GM20000 (cell line): ENCODE measurements around the gene TF.

Source experiments
- DNase-seq: peaks from one replicate; pipeline ENCODE4 v3.0.0; 2012; ENCODE audit warnings: low spot score
- TF ChIP-seq, protein P1 (sequence below): IDR thresholded peaks from 2 replicates; pipeline ENCODE4 v1.5.1; 2012; ENCODE audit warnings: mild to moderate bottlenecking, control low read depth; ENCODE audit errors: extremely low read depth, missing control alignments

The TF gene

DNA sequence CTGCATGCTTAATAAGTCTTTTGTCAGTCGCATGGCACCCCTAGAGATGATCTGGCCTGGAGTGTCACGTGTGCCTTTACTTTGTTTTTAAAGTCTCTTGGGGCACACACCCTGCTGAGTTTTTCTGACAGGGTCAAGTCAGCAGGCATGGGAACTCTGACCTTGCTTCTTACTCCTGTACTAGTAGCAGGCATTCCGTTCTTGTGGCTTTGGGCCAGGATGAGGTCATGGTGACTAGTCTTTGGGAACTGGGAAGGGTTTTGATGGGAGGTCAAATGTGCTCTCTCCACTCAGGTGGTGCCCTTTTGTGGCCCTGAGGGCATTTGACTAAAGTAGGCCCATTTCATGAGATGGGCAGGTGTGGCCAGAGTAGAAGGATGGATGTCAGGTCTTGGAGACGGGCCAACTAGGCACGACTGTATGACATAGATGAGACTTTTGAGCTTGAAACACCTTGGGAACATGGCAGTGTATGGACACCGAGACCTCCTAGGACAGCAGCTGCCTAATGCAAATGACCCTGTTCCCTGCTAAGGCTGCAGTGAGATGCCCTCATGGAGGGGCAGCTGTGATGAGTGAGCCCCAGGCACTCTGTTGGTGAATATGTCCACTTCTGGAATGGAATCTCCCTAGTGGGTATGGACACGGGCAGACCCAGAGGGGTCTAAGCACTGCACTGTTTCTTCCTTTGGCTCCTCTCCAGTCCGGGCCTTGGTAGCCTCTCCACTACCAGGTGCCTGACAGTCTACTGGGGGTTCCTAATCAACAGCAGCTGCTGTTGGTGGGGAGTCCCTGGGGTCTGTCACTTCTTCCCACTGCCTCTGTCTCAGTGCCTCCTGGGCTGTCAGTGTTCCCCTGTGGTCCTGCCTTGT is 75.8 kb downstream of the TF start:
- TF ChIP-seq, protein P1, sequence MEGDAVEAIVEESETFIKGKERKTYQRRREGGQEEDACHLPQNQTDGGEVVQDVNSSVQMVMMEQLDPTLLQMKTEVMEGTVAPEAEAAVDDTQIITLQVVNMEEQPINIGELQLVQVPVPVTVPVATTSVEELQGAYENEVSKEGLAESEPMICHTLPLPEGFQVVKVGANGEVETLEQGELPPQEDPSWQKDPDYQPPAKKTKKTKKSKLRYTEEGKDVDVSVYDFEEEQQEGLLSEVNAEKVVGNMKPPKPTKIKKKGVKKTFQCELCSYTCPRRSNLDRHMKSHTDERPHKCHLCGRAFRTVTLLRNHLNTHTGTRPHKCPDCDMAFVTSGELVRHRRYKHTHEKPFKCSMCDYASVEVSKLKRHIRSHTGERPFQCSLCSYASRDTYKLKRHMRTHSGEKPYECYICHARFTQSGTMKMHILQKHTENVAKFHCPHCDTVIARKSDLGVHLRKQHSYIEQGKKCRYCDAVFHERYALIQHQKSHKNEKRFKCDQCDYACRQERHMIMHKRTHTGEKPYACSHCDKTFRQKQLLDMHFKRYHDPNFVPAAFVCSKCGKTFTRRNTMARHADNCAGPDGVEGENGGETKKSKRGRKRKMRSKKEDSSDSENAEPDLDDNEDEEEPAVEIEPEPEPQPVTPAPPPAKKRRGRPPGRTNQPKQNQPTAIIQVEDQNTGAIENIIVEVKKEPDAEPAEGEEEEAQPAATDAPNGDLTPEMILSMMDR = no peak
- DNase-seq = no peak

DNA sequence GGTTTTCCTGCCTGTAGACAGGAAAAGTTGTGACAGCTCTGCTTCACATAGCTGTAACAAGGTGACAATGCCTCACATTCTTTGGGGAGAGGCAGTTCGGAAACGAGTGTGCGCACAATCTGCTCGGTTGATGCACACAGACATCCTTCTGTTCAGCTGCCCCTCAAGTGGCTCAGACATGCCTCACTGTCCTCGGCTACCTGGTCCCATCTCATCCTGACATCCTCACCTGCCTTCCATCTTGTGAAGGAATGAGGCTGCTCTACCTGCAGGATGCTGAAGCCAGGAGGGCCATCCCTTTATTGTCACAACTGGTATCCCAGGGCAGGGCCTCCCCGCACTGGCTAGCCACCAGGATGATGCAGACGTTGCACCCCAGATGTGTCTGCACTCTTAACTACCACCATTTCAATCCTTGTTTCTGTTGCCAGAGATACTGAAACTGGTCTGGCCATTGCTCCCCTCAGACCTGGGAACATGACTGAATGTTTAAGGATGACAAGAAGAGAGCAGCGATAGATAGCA is 78.8 kb downstream of the TF start:
- DNase-seq = no peak
- TF ChIP-seq, protein P1 = no peak

DNA sequence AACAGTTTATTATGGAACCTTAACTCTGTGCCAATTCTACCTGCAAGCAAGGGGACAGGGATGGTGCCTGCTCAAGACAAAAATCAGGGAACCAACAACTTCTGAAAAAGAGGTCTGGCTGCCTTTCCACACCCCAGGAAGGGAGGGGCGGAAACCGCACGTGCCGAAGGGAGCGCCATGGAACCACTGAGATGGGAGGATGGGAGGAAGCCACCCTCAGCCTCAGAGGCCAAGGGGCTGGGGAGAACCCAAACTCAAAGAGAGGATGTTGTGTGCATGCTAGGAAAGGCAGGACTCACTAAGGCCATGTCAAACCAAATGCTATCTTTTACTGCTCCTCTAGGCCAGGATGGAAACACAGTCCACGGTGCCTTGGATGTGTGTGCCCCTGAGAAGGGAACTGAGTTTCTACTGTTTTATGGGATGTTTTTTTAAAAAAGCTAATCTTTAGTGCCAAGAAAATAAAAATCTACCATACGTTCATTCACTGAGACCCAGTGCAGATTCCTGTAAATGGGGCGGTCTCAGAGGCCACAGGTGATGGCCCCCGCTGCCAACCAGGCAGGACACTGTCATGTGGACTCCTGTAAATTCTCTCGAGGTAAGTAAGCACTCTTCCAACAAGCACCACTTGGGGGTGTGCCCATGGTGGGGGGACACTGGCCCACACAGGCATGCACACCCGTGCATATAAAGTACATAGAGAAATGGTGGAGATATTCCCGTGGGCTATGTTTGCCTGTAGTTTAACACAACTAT is 80.0 kb downstream of the TF start:
- TF ChIP-seq, protein P1 = no peak
- DNase-seq = no peak

DNA sequence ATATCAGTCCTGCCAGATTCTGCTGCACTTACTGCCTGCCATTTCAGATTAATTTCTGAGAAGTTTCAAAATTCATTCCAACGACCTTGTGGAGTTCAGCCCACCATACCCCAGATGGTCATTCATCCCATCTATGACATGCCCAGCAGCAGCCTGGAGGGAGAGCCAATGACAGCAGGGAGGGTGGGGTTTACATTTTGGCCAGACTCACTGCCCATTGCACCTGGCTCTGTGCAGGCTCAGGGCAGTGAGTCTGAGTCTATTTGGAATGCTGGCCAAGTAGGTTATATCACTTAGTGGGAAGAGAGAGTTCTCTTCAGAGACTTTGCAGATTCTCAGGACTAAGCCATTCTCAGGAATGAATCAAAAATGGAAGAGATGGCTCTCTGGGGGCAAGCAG is 80.9 kb downstream of the TF start:
- DNase-seq = no peak
- TF ChIP-seq, protein P1 = no peak

DNA sequence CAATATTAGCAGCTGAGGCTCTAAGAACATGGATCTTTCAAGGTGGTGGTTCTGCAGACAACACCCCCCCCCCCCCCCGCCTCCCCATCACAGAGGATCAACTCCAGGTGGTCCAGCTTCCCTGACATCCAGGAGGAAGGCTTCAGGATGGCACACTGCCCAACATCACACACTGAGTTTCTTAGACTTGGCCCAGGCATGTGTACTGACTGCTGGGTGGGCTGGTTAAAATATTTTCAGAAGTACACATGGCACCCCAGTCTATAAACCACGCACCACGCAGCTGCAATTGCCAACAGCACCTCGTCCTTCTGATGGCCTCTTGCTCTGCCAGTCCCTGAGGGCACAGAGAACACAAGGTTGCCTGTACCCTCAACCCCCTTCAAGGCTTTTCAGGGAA is 81.5 kb downstream of the TF start:
- TF ChIP-seq, protein P1 = no peak

DNA sequence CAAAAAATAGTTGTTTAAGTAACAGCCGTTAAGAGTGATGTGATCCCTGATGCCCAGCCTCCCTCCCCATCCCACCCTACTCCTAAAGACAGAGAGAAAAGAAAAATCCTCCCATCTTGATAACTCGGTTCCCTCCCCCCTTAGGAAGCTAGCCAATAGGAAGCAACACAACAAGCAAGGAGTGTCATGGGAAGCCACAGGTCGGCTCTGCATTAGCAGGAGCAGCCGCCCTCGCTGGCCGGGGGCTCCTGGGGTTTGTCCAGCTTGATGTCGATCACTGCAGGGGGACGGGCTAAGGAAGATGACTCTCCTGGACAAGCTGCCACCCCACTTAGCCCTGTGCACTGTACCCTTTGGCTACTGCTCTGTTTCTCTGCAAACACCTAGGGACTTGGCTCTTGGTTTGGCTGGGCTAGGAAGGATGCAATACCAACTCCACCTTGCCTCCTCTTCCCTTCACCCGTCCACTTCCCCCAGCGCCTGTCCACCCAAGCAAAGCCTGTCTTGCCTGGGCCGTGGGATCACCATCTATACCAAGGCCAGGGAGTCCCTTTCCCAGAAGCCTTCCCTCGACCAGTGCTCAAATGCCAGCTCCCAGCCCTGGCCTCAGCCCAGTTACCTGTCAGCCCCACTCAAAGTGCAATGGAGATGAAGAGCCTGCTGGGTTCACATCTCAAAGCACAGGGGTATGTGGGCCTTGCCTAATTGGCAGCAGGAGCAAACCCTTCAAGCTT is 82.5 kb downstream of the TF start:
- no peak for DNase-seq
- TF ChIP-seq, protein P1 = no peak

More for the DNA sequence above, 81.5 kb downstream of the TF start:
- no peak for DNase-seq
